H1 (cell line): ENCODE measurements around the gene EPB41L2.

Experiments
- CHD7 ChIP-seq: fragments of 300-600 bp; sonication (generic); IDR thresholded peaks from 2 replicates; pipeline ENCODE4 v1.7.1; 2012; ENCODE audit warnings: low read length, moderate library complexity, mild to moderate bottlenecking, inconsistent platforms; ENCODE audit not compliant: insufficient replicate concordance
- CTCF ChIP-seq, 3 experiments: IDR thresholded peaks; 1 replicate in 2 of 3; 2 replicates in 1 of 3; pipeline versions ENCODE4 v1.5.1 to v1.6.1; 2011; ENCODE audit warnings: low read length in 3 of 3, mild to moderate bottlenecking in 3 of 3, inconsistent platforms in 2 of 3, low read depth in 1 of 3, moderate library complexity in 1 of 3; ENCODE audit not compliant: insufficient read depth in 1 of 3; ENCODE audit errors: control extremely low read depth in 1 of 3
- EZH2 ChIP-seq: fragments of 200-600 bp; sonication (generic); IDR thresholded peaks from 2 replicates; pipeline ENCODE4 v1.7.1; 2012; ENCODE audit warnings: low read depth, mild to moderate bottlenecking, moderate library complexity, low read length, inconsistent platforms; ENCODE audit not compliant: severe bottlenecking
- POLR2AphosphoS5 ChIP-seq: IDR thresholded peaks from 2 replicates; pipeline ENCODE4 v1.6.1; 2011; ENCODE audit warnings: low read depth, low read length
- RBBP5 ChIP-seq: IDR thresholded peaks from 2 replicates; pipeline ENCODE4 v1.7.1; 2012; ENCODE audit warnings: low read depth, mild to moderate bottlenecking, inconsistent platforms, low read length, moderate library complexity, borderline replicate concordance
- SP1 ChIP-seq: IDR thresholded peaks from 2 replicates; pipeline ENCODE4 v1.6.1; 2011; ENCODE audit warnings: low read depth, low read length

DNA sequence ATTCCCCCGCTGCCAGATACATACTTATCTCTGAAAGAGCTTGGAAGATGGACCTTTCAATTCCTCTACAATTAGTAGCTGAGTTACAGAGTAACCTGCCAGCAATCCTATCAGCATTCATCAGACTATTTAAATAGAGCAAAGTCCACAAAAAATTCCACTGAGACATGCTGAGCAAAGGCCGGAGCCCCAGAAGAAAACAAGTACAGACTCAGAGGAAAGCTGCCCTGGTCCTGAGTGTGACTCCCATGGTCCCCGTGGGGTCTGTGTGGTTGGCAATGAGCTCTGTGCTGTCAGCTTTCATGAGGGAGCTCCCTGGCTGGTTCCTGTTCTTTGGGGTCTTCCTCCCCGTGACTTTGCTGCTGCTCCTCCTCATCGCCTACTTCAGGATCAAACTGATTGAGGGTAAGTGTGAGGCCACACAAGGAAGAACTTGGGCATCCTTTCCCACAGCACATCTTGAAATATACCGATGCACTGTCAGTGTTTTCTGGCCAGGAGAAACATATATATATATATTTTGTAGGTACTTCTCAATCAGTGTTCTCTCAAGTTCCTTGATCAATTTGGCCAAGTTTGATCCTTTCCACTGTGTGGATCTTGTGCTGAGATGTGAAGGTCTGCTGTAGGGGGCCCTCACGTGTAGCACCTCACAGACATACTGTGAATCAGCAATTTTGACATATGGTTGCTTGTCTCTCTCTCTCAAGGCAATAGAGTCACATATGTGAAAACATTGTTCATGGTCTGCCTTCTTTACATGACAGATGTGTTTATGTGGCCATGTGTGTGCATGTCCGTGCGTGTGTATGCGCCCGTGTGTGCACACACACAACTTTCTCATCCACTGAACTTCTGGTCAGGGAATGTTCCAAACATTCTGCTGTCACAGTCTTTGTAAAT, 235.5 kb downstream of the EPB41L2 start, which contains the start of gene SMLR1:
- no peak for TF ChIP-seq POLR2AphosphoS5
- no peak for TF ChIP-seq CHD7
- TF ChIP-seq CTCF (IDR thresholded peaks at IDR 0.05; ENCODE audit: control extremely low read depth in 1 of 3, insufficient read depth in 1 of 3, low read depth in 1 of 3, low read length in 3 of 3), result no peak
- TF ChIP-seq RBBP5, result no peak
- no peak for TF ChIP-seq SP1
- no peak for TF ChIP-seq EZH2
